SK-N-SH (cell line): ENCODE data around the gene EVC2. TPM values are rescaled to one million over a fixed set of nuclear protein-coding genes. Genes with fewer than 3 reads are reported as not detected.

Experiments
- CTCF ChIA-PET: fragments of 300-600, 350-600 bp; formaldehyde crosslinking; extraction: SDS; loops from one replicate; lab custom pipeline; 2021; lab: Yijun Ruan, JAX
- POLR2A ChIA-PET: fragments of 350-600 bp; sonication (Branson Sonifier 250); formaldehyde crosslinking; extraction: SDS; loops from one replicate; lab custom pipeline; 2020; ENCODE audit warnings: antibody characterized with exemption, inconsistent platforms; lab: Yijun Ruan, JAX
- DNase-seq: peaks from one replicate; pipeline ENCODE4 v3.0.0; 2012
- H2AFZ ChIP-seq: fragments of 200-600 bp; sonication (generic); 2 replicates; pipeline ENCODE4 v1.8.1; 2016; ENCODE audit warnings: antibody characterized with exemption, mild to moderate bottlenecking, low read depth
- H3F3A ChIP-seq: fragments of 200-600 bp; sonication (generic); replicated peaks from 2 replicates; pipeline ENCODE3; 2016; ENCODE audit warnings: antibody characterized with exemption, mild to moderate bottlenecking; ENCODE audit not compliant: insufficient read depth
- H3K27ac ChIP-seq, 2 experiments: fragments of 200-500 bp in 1 of 2; fragments of 200-600 bp in 1 of 2; sonication (Bioruptor generic) in 1 of 2; sonication (generic), shearing (Covaris generic) in 1 of 2; 2 replicates each; pipeline versions ENCODE4 v1.5.1 to v1.6.1; 2014 to 2016; ENCODE audit warnings: low read depth in 2 of 2, inconsistent platforms in 1 of 2, low read length in 1 of 2, mild to moderate bottlenecking in 1 of 2, mixed read lengths in 1 of 2
- H3K27me3 ChIP-seq: fragments of 200-600 bp; sonication (generic), shearing (Covaris generic); 2 replicates; pipeline ENCODE4 v1.6.1; 2016; ENCODE audit warnings: mixed run types; ENCODE audit not compliant: insufficient read depth
- H3K36me3 ChIP-seq, 2 experiments: fragments of 200-500 bp in 1 of 2; fragments of 200-600 bp in 1 of 2; sonication (Bioruptor generic) in 1 of 2; sonication (generic) in 1 of 2; replicated peaks in 1 of 2; 2 replicates each; pipeline versions ENCODE3 to v1.5.1; 2014 to 2016; ENCODE audit warnings: low read length in 1 of 2, mild to moderate bottlenecking in 1 of 2; ENCODE audit not compliant: insufficient read depth in 2 of 2, control insufficient read depth in 1 of 2
- H3K4me1 ChIP-seq, 2 experiments: fragments of 200-500 bp in 1 of 2; fragments of 200-600 bp in 1 of 2; sonication (Bioruptor generic) in 1 of 2; sonication (generic), shearing (Covaris generic) in 1 of 2; 2 replicates each; pipeline versions ENCODE4 v1.5.1 to v1.6.1; 2014 to 2016; ENCODE audit warnings: low read depth in 1 of 2, low read length in 1 of 2, mixed run types in 1 of 2; ENCODE audit not compliant: insufficient read depth in 2 of 2, control insufficient read depth in 1 of 2
- H3K4me2 ChIP-seq: fragments of 200-600 bp; sonication (generic), shearing (Covaris generic); 2 replicates; pipeline ENCODE4 v1.6.1; 2017; ENCODE audit warnings: mixed run types
- H3K4me3 ChIP-seq, 2 experiments: fragments of 200-500 bp in 1 of 2; fragments of 200-600 bp in 1 of 2; sonication (Bioruptor generic) in 1 of 2; sonication (generic), shearing (Covaris generic) in 1 of 2; 2 replicates each; pipeline versions ENCODE4 v1.5.1 to v1.8.1; 2014 to 2016; ENCODE audit warnings: low read depth in 2 of 2, inconsistent platforms in 1 of 2, low read length in 1 of 2, mild to moderate bottlenecking in 1 of 2, mixed read lengths in 1 of 2, moderate library complexity in 1 of 2
- H3K79me2 ChIP-seq: fragments of 200-600 bp; sonication (generic); 2 replicates; pipeline ENCODE4 v1.8.1; 2017; ENCODE audit warnings: mild to moderate bottlenecking; ENCODE audit not compliant: insufficient read depth
- H3K9ac ChIP-seq: fragments of 200-600 bp; sonication (generic); 2 replicates; pipeline ENCODE4 v1.6.1; 2017; ENCODE audit warnings: mixed run types
- H3K9me2 ChIP-seq: fragments of 200-600 bp; sonication (generic); 2 replicates; pipeline ENCODE4 v1.6.1; 2017; ENCODE audit warnings: mixed run types
- H3K9me3 ChIP-seq: fragments of 200-600 bp; sonication (generic); 2 replicates; pipeline ENCODE4 v1.6.1; 2017; ENCODE audit warnings: mixed run types, mild to moderate bottlenecking, moderate library complexity
- H4K20me1 ChIP-seq: fragments of 200-600 bp; sonication (generic); 2 replicates; pipeline ENCODE4 v1.6.1; 2017; ENCODE audit warnings: mild to moderate bottlenecking, mixed run types; ENCODE audit not compliant: insufficient read depth
- CHD2 ChIP-seq: fragments of 150-350 bp; IDR thresholded peaks from 2 replicates; pipeline ENCODE4 v1.6.1; 2018; ENCODE audit warnings: low read length; ENCODE audit not compliant: partially characterized antibody
- ELF1 ChIP-seq: IDR thresholded peaks from 2 replicates; pipeline ENCODE4 v1.4.0; 2012
- EP300 ChIP-seq, 2 experiments: IDR thresholded peaks; 2 replicates each; pipeline versions ENCODE4 v1.4.0 to v1.6.1; 2012; ENCODE audit warnings: borderline replicate concordance in 1 of 2, low read depth in 1 of 2, low read length in 1 of 2
- EZH2phosphoT487 ChIP-seq: fragments of 200-600 bp; sonication (generic); IDR thresholded peaks from 2 replicates; pipeline ENCODE4 v1.6.1; 2017; ENCODE audit warnings: low read depth, mixed run types, mild to moderate bottlenecking, antibody characterized with exemption, moderate library complexity, borderline replicate concordance
- FOXJ3 ChIP-seq: sonication (generic); formaldehyde crosslinking; IDR thresholded peaks from 2 replicates; pipeline ENCODE4 v1.5.1; 2020; ENCODE audit warnings: mild to moderate bottlenecking, missing genetic modification reagents
- GATA2 ChIP-seq: sonication (generic); formaldehyde crosslinking; IDR thresholded peaks from 2 replicates; pipeline ENCODE4 v1.5.0; 2020; ENCODE audit warnings: mild to moderate bottlenecking, missing genetic modification reagents
- IRF3 ChIP-seq: fragments of 150-350 bp; IDR thresholded peaks from 2 replicates; pipeline ENCODE4 v1.6.1; 2016; ENCODE audit warnings: mild to moderate bottlenecking, low read depth, low read length
- MEF2A ChIP-seq: IDR thresholded peaks from 2 replicates; pipeline ENCODE4 v1.4.0; 2012; ENCODE audit warnings: low read depth, borderline replicate concordance
- MXI1 ChIP-seq: IDR thresholded peaks from 2 replicates; pipeline ENCODE4 v1.6.1; 2012; ENCODE audit warnings: mild to moderate bottlenecking, low read depth, low read length, improper control_type of control experiment
- NRF1 ChIP-seq: IDR thresholded peaks from 2 replicates; pipeline ENCODE4 v1.6.1; 2012; ENCODE audit warnings: low read depth, mild to moderate bottlenecking, low read length
- POLR2AphosphoS5 ChIP-seq: IDR thresholded peaks from 2 replicates; pipeline ENCODE4 v1.6.1; 2012; ENCODE audit warnings: low read depth, low read length
- RAD21 ChIP-seq: IDR thresholded peaks from 2 replicates; pipeline ENCODE4 v1.6.1; 2012; ENCODE audit warnings: mild to moderate bottlenecking, low read length
- RFX5 ChIP-seq: IDR thresholded peaks from 2 replicates; pipeline ENCODE4 v1.6.1; 2012; ENCODE audit warnings: mild to moderate bottlenecking, improper control_type of control experiment, low read length
- RXRA ChIP-seq: IDR thresholded peaks from 2 replicates; pipeline ENCODE4 v1.4.0; 2012; ENCODE audit warnings: low read depth, mild to moderate bottlenecking, borderline replicate concordance
- TAF1 ChIP-seq: IDR thresholded peaks from 2 replicates; pipeline ENCODE4 v1.6.1; 2012; ENCODE audit warnings: low read depth, mild to moderate bottlenecking, low read length, moderate library complexity, borderline replicate concordance
- TEAD4 ChIP-seq: IDR thresholded peaks from 2 replicates; pipeline ENCODE4 v1.4.0; 2012; ENCODE audit warnings: mild to moderate bottlenecking, borderline replicate concordance; ENCODE audit not compliant: insufficient read depth
- USF2 ChIP-seq: fragments of 150-350 bp; IDR thresholded peaks from 2 replicates; pipeline ENCODE4 v1.6.1; 2017; ENCODE audit warnings: antibody characterized with exemption, low read length, low read depth, borderline replicate concordance
- WGBS: methylation state at CpG from one replicate; pipeline ENCODE4 v1.1.6; 2017; ENCODE audit warnings: low lambda C conversion rate; 5-methylcytosine and 5-hydroxymethylcytosine counted together
- polyA plus RNA-seq, 3 experiments: library from polyadenylated mRNA; depleted of rRNA; stranded (reverse); fragments of >200 nt; gene quantifications; 2 replicates each; pipeline ENCODE4 v1.2.3, GENCODE V29; 2012
- TF ChIP-seq, protein P1 (sequence below): fragments of 200-600 bp; sonication (generic); IDR thresholded peaks from 2 replicates; pipeline ENCODE4 v1.6.1; 2017; ENCODE audit warnings: antibody characterized with exemption, mild to moderate bottlenecking, moderate library complexity
- TF ChIP-seq, protein P2 (sequence below): IDR thresholded peaks from 2 replicates; pipeline ENCODE4; 2012
- TF ChIP-seq, protein P3 (sequence below): IDR thresholded peaks from 2 replicates; pipeline ENCODE4 v1.4.0; 2012; ENCODE audit warnings: low read depth, borderline replicate concordance

The EVC2 gene
- polyA plus RNA-seq, 1 of the 3 experiments (the other 2 are of a cell fraction): not detected

- no peaks in the 10 kb centered on the region for H3K36me3 ChIP-seq
- no peaks in the 10 kb centered on the region for H3F3A ChIP-seq
- H3K9me2 ChIP-seq: no peaks in the 10 kb centered on the region
- no peaks in the 10 kb centered on the region for H3K4me1 ChIP-seq
- H3K27ac ChIP-seq: no peak overlapping the region
- POLR2A ChIA-PET: no interaction called here
- no peak overlapping the region for H2AFZ ChIP-seq
- TF ChIP-seq MXI1 (no peak), MEF2A (no peak)
- H3K4me2 ChIP-seq: no peak overlapping the region
- no peak for DNase-seq
- 58% methylated on average over 5 of the region's 11 CpGs for WGBS
- no peak overlapping the region for H3K9ac ChIP-seq
- H3K9me3 ChIP-seq: no peaks in the 10 kb centered on the region
- CTCF ChIA-PET: no interaction called here
- no peak overlapping the region for H3K4me3 ChIP-seq
- H4K20me1 ChIP-seq: no peaks in the 10 kb centered on the region
- H3K79me2 ChIP-seq: no peaks in the 10 kb centered on the region
- no peaks in the 10 kb centered on the region for H3K27me3 ChIP-seq
Observed at GRCh38 chr4:5618051-5618960, 90.1 kb downstream of the EVC2 start.

DNA sequence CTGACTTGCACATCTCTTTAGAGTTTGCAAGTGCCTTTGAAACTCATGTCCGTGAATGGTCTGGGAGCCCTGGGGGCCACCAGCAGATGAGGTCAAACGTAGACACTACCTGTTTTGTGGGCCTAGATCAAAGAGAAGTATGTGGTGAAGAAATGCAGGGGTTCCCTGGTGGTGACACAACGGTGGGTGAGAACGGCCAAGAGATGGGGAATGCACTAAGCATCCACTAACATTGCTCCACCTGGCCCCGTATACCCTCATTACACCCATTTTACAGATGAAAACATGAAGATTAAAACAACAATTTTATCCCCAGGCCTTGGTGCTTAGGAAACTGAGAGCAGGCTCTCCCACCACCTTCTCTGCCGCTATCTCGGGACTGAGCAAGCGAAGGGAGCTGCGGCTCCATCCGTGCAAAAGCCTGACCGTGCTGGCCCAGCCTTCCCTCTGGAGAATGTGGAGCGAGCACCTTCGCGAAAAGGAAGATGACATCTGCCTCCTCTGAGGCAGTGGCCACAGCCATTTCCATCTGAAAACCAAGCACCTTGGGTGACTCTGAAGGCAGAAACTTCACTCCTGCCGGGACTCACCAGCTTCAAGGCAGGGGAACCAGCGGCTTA, 91.9 kb downstream of the EVC2 start:
- no peak overlapping the region for H3K9ac ChIP-seq
- H3F3A ChIP-seq: no peaks in the 10 kb centered on the region
- H3K9me2 ChIP-seq: no peaks in the 10 kb centered on the region
- TF ChIP-seq POLR2AphosphoS5: no peak
- TF ChIP-seq RAD21: no peak
- TF ChIP-seq EP300 (IDR thresholded peaks at IDR 0.05; ENCODE audit: borderline replicate concordance in 1 of 2, low read depth in 1 of 2, low read length in 1 of 2): no peak
- TF ChIP-seq IRF3: no peak
- TF ChIP-seq, protein P1, sequence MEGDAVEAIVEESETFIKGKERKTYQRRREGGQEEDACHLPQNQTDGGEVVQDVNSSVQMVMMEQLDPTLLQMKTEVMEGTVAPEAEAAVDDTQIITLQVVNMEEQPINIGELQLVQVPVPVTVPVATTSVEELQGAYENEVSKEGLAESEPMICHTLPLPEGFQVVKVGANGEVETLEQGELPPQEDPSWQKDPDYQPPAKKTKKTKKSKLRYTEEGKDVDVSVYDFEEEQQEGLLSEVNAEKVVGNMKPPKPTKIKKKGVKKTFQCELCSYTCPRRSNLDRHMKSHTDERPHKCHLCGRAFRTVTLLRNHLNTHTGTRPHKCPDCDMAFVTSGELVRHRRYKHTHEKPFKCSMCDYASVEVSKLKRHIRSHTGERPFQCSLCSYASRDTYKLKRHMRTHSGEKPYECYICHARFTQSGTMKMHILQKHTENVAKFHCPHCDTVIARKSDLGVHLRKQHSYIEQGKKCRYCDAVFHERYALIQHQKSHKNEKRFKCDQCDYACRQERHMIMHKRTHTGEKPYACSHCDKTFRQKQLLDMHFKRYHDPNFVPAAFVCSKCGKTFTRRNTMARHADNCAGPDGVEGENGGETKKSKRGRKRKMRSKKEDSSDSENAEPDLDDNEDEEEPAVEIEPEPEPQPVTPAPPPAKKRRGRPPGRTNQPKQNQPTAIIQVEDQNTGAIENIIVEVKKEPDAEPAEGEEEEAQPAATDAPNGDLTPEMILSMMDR: no peak
- TF ChIP-seq RXRA: no peak
- TF ChIP-seq ELF1: no peak
- no peak for TF ChIP-seq MXI1
- no peak for TF ChIP-seq TEAD4
- no peak for TF ChIP-seq GATA2 (CRISPR knock-in tag)
- no peak for TF ChIP-seq USF2
- TF ChIP-seq MEF2A: no peak
- TF ChIP-seq NRF1: no peak
- TF ChIP-seq EZH2phosphoT487: no peak
- no peak for TF ChIP-seq FOXJ3 (CRISPR knock-in tag)
- TF ChIP-seq, protein P2, sequence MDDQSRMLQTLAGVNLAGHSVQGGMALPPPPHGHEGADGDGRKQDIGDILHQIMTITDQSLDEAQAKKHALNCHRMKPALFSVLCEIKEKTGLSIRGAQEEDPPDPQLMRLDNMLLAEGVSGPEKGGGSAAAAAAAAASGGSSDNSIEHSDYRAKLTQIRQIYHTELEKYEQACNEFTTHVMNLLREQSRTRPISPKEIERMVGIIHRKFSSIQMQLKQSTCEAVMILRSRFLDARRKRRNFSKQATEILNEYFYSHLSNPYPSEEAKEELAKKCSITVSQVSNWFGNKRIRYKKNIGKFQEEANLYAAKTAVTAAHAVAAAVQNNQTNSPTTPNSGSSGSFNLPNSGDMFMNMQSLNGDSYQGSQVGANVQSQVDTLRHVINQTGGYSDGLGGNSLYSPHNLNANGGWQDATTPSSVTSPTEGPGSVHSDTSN: no peak
- TF ChIP-seq, protein P3, sequence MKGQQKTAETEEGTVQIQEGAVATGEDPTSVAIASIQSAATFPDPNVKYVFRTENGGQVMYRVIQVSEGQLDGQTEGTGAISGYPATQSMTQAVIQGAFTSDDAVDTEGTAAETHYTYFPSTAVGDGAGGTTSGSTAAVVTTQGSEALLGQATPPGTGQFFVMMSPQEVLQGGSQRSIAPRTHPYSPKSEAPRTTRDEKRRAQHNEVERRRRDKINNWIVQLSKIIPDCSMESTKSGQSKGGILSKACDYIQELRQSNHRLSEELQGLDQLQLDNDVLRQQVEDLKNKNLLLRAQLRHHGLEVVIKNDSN: no peak
- no peak for TF ChIP-seq TAF1
- TF ChIP-seq CHD2: no peak
- TF ChIP-seq RFX5: no peak
- H3K27me3 ChIP-seq: no peaks in the 10 kb centered on the region
- no peaks in the 10 kb centered on the region for H4K20me1 ChIP-seq
- no peaks in the 10 kb centered on the region for H3K9me3 ChIP-seq
- H3K79me2 ChIP-seq: no peaks in the 10 kb centered on the region
- WGBS: 59% methylated on average over 16 of the region's 16 CpGs
- H3K36me3 ChIP-seq: no peaks in the 10 kb centered on the region
- H3K4me2 ChIP-seq: no peak overlapping the region
- no peak for DNase-seq
- H3K4me1 ChIP-seq: no peaks in the 10 kb centered on the region
- no peak overlapping the region for H3K27ac ChIP-seq
- H3K4me3 ChIP-seq: no peak overlapping the region
- ChIA-PET CTCF (no interaction called here), POLR2A (no interaction called here)
- no peak overlapping the region for H2AFZ ChIP-seq
